Lower leg skin (tissue), 3 donors: Measurements from ENCODE around the gene ACP4.

Experiments
- CTCF ChIP-seq, 3 donors: fragments of 450-650 bp; IDR thresholded peaks; one replicate each; pipeline ENCODE4 v1.5.1; 2016; ENCODE audit warnings: antibody characterized with exemption in 3 of 3, mild to moderate bottlenecking in 3 of 3, moderate library complexity in 2 of 3
- POLR2A ChIP-seq, 2 donors: fragments of 450-650 bp; IDR thresholded peaks; one replicate each; pipeline ENCODE4 v1.6.1; 2016 to 2017; ENCODE audit warnings: antibody characterized with exemption in 2 of 2, mild to moderate bottlenecking in 1 of 2, moderate library complexity in 1 of 2

- no peak for TF ChIP-seq CTCF (IDR thresholded peaks at IDR 0.05)
- no peak for TF ChIP-seq POLR2A (IDR thresholded peaks at IDR 0.05)
These were observed 25.8 kb upstream of the ACP4 start for GRCh38 chr19:50764409-50764808.
